ENCODE results near the gene WIPI1. TPM values are rescaled to one million over a fixed set of nuclear protein-coding genes. Genes with fewer than 3 reads are reported as not detected.

The WIPI1 gene
- total and polyA plus RNA-seq, 2 of the 13 experiments (the other 11 are each of a cell fraction or from before 2014, with no cell fraction given) = 29.4 to 141 TPM

DNA sequence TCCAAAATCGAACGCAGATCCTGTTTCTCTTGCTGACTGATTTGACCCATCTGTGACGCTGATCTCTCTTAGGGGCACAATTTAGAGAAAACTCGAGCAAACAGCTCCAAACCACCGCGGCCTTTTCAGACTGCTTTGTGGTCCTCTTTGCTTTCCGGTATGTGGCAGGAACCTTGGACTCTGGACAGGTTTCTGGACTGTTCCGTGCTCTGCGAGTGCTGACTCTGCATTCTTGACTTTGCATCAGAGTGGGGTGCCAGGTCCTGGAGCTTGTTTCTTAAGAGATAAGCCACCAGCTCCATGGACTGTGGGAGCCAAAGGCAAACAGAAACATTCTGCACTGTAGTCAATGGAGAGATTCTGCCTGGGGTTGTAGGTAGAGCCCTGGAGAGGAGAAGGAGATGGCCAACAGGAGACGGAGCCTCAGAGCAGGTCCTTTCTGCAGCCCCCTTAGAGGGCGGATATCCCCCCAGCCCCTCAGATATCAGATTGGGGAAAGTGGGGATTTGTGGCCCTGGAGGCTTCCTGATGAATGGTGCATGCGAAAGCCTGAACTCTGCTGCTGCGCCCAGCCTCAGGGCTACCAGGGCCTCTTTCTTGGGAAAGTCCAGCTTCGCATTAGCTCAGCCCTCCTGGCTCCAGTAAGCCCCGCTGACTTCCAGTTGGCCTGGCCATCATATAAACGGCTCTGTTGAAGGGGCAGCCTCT is 65.6 kb downstream of the WIPI1 start:
- no TSS peak for BruUV-seq (replicated peaks)
- H3K27ac ChIP-seq (ENCODE audit: extremely low read length, insufficient read depth, low read length) = peak overlapping the region; percentile 73
- CTCF ChIA-PET (ENCODE audit: low intra/inter-chr PET ratio, low total read pairs) = no interaction called here
- TF ChIP-seq, protein P1, sequence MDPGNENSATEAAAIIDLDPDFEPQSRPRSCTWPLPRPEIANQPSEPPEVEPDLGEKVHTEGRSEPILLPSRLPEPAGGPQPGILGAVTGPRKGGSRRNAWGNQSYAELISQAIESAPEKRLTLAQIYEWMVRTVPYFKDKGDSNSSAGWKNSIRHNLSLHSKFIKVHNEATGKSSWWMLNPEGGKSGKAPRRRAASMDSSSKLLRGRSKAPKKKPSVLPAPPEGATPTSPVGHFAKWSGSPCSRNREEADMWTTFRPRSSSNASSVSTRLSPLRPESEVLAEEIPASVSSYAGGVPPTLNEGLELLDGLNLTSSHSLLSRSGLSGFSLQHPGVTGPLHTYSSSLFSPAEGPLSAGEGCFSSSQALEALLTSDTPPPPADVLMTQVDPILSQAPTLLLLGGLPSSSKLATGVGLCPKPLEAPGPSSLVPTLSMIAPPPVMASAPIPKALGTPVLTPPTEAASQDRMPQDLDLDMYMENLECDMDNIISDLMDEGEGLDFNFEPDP (CRISPR knock-in tag; conservative IDR thresholded peaks at IDR 0.05) = no peak
- TF ChIP-seq HMG20B (CRISPR knock-in tag; conservative IDR thresholded peaks at IDR 0.05) = no peak
- no peak for TF ChIP-seq ZNF703 (CRISPR knock-in tag; IDR thresholded peaks at IDR 0.05; ENCODE audit: borderline replicate concordance)
- TF ChIP-seq MED1 (CRISPR knock-in tag; IDR thresholded peaks at IDR 0.05) = peak; percentile 98
- TF ChIP-seq ZNF326 (CRISPR knock-in tag; IDR thresholded peaks at IDR 0.05; ENCODE audit: borderline replicate concordance) = no peak
- TF ChIP-seq NKX3-1 (CRISPR knock-in tag; IDR thresholded peaks at IDR 0.05) = no peak
- TF ChIP-seq ZNF276 (CRISPR knock-in tag; IDR thresholded peaks at IDR 0.05; ENCODE audit: low read depth) = no peak
- TF ChIP-seq, protein P2, sequence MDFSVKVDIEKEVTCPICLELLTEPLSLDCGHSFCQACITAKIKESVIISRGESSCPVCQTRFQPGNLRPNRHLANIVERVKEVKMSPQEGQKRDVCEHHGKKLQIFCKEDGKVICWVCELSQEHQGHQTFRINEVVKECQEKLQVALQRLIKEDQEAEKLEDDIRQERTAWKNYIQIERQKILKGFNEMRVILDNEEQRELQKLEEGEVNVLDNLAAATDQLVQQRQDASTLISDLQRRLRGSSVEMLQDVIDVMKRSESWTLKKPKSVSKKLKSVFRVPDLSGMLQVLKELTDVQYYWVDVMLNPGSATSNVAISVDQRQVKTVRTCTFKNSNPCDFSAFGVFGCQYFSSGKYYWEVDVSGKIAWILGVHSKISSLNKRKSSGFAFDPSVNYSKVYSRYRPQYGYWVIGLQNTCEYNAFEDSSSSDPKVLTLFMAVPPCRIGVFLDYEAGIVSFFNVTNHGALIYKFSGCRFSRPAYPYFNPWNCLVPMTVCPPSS (IDR thresholded peaks at IDR 0.05) = no peak
- no peak for TF ChIP-seq RARG (CRISPR knock-in tag; IDR thresholded peaks at IDR 0.05; ENCODE audit: low read depth)
- TF ChIP-seq, protein P3, sequence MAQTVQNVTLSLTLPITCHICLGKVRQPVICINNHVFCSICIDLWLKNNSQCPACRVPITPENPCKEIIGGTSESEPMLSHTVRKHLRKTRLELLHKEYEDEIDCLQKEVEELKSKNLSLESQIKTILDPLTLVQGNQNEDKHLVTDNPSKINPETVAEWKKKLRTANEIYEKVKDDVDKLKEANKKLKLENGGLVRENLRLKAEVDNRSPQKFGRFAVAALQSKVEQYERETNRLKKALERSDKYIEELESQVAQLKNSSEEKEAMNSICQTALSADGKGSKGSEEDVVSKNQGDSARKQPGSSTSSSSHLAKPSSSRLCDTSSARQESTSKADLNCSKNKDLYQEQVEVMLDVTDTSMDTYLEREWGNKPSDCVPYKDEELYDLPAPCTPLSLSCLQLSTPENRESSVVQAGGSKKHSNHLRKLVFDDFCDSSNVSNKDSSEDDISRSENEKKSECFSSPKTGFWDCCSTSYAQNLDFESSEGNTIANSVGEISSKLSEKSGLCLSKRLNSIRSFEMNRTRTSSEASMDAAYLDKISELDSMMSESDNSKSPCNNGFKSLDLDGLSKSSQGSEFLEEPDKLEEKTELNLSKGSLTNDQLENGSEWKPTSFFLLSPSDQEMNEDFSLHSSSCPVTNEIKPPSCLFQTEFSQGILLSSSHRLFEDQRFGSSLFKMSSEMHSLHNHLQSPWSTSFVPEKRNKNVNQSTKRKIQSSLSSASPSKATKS (CRISPR knock-in tag; IDR thresholded peaks at IDR 0.05) = no peak
- TF ChIP-seq MYC (CRISPR knock-in tag; IDR thresholded peaks at IDR 0.05; ENCODE audit: borderline replicate concordance) = no peak
- TF ChIP-seq TIGD3 (CRISPR knock-in tag; IDR thresholded peaks at IDR 0.05; ENCODE audit: borderline replicate concordance) = no peak

More for the DNA sequence above, 65.6 kb downstream of the WIPI1 start:
- ATAC-seq = peak; percentile 73
- POLR2A ChIA-PET = interaction anchor here (0.7 to 2.5 kb wide), 10 partner anchors 7 to 144 kb away, joined by 3 to 38 read pairs (median 7); partner anchors contain the start of genes AMZ2 and WIPI1
- no peaks in the 10 kb centered on the region for H4K20me1 ChIP-seq (ENCODE audit: insufficient read depth, low read length)
- H3K4me1 ChIP-seq (ENCODE audit: insufficient read depth, low read length) = peaks cover 89% of the 10 kb centered on the region
- peak; percentile 59 for FAIRE-seq
- H3K79me2 ChIP-seq (ENCODE audit: insufficient read depth, low read length) = no peaks in the 10 kb centered on the region
- H3K27me3 ChIP-seq (ENCODE audit: control insufficient read depth in 1 of 2, insufficient read depth in 2 of 2, low read length in 2 of 2) = no peaks in the 10 kb centered on the region
- peaks cover 5% of the 10 kb centered on the region; the same call in 1 of the 2 replicates for H3K9me3 ChIP-seq (ENCODE audit: low read length)
- WGBS (ENCODE audit: low lambda C conversion rate) = 35% methylated on average over 14 of the region's 16 CpGs
- H3K36me3 ChIP-seq (replicated peaks in 1 of 2; ENCODE audit: control insufficient read depth in 1 of 2, insufficient read depth in 2 of 2, low read length in 2 of 2) = no peaks in the 10 kb centered on the region
- intact Hi-C loops (cut with micrococcal nuclease; ENCODE audit: unreplicated experiment) (loop anchor here (5.0 kb wide), 1 partner anchor 1094 kb away; no protein-coding TSS in a partner anchor), in situ Hi-C loops (cut with HindIII; ENCODE audit: extremely low pct_ligation_motif_present, low pct_unique_long_range_greater_than_20kb) (no loop called here)
- H2AFZ ChIP-seq (ENCODE audit: low read length) = no peak overlapping the region
- H3K4me2 ChIP-seq (ENCODE audit: low read depth, low read length) = peak overlapping the region; percentile 45
- peak; percentile 84 for DNase-seq (ENCODE audit: low spot score)
- peak overlapping the region; percentile 45 for H3K9ac ChIP-seq (ENCODE audit: insufficient read depth, low read depth, low read length)
- peak overlapping the region in 1 of 3 experiments; percentile 2; a peak in 2 of 6 replicates for H3K4me3 ChIP-seq (replicated peaks in 1 of 3; ENCODE audit: insufficient read depth in 1 of 3, low read depth in 2 of 3, low read length in 3 of 3)

Measured in HepG2 (cell line).